Gastrocnemius medialis (tissue), 4 donors: ENCODE data around the gene NTNG1.

ENCODE experiments used
- CTCF ChIP-seq, 5 experiments: fragments of 450-650 bp in 3 of 5; fragments of 200-600 bp in 2 of 5; sonication (generic) in 2 of 5; IDR thresholded peaks in 4 of 5; conservative IDR thresholded peaks in 1 of 5; 1 replicate in 4 of 5; 2 replicates in 1 of 5; pipeline ENCODE4 v1.5.1; 2016 to 2019; ENCODE audit warnings: antibody characterized with exemption in 5 of 5, mild to moderate bottlenecking in 3 of 5, moderate library complexity in 3 of 5
- POLR2A ChIP-seq, 2 donors: fragments of 450-650 bp; IDR thresholded peaks; one replicate each; pipeline ENCODE4 v1.6.1; 2017; ENCODE audit warnings: antibody characterized with exemption in 2 of 2, mild to moderate bottlenecking in 2 of 2, moderate library complexity in 2 of 2

- TF ChIP-seq POLR2A (IDR thresholded peaks at IDR 0.05) (no peak), CTCF (IDR thresholded peaks at IDR 0.05 in 4 of 5, conservative IDR thresholded peaks at IDR 0.05 in 1 of 5) (no peak)
Measured at GRCh38 chr1:107450899-107451664, 310.2 kb downstream of the NTNG1 start.
